GM03348 (cell line): ENCODE measurements around the gene MGAT5.
"Not testable (repeated sequence)": the region's sequence is repeated elsewhere in the genome, so short reads cannot be mapped to it uniquely, and the experiment has no call there.

Experiments used
- DNase-seq: peaks from one replicate; pipeline ENCODE4 v3.0.0; 2012; ENCODE audit warnings: low spot score

Gene MGAT5

GRCh38 chr2:134469516-134470115, 215.7 kb downstream of the MGAT5 start:
- no peak for DNase-seq

GRCh38 chr2:134470561-134471168, 216.8 kb downstream of the MGAT5 start:
- DNase-seq, result no peak

- not testable (repeated sequence) for DNase-seq
Measured at GRCh38 chr2:134476982-134477381, 223.1 kb downstream of the MGAT5 start.

GRCh38 chr2:134479696-134480330, 225.9 kb downstream of the MGAT5 start:
- no peak for DNase-seq

- DNase-seq, result no peak
Measured at GRCh38 chr2:134482131-134482723, 228.4 kb downstream of the MGAT5 start.

GRCh38 chr2:134482766-134483340, 229.0 kb downstream of the MGAT5 start:
- DNase-seq, result no peak

- DNase-seq, result no peak
Measured at GRCh38 chr2:134489732-134490384, 236.0 kb downstream of the MGAT5 start.

GRCh38 chr2:134490559-134490958, 236.7 kb downstream of the MGAT5 start:
- DNase-seq, result no peak

- DNase-seq, result no peak
Measured at GRCh38 chr2:134491022-134491421, 237.2 kb downstream of the MGAT5 start.

- no peak for DNase-seq
Measured at GRCh38 chr2:134491771-134492441, 238.0 kb downstream of the MGAT5 start.

- no peak for DNase-seq
Measured at GRCh38 chr2:134493797-134494196, 239.9 kb downstream of the MGAT5 start.

- DNase-seq, result no peak
Measured at GRCh38 chr2:134498654-134499053, 244.8 kb downstream of the MGAT5 start.

GRCh38 chr2:134499307-134499926, 245.5 kb downstream of the MGAT5 start:
- DNase-seq, result no peak

GRCh38 chr2:134500211-134500935, 246.5 kb downstream of the MGAT5 start:
- no peak for DNase-seq

- DNase-seq, result no peak
Measured at GRCh38 chr2:134501476-134502091, 247.7 kb downstream of the MGAT5 start.

- DNase-seq, result no peak
Measured at GRCh38 chr2:134502104-134502503, 248.2 kb downstream of the MGAT5 start.
